Astrocyte (in vitro differentiated cells and primary cell): Measurements from ENCODE around the gene WNT9A. TPM values are rescaled to one million over a fixed set of nuclear protein-coding genes. Genes with fewer than 3 reads are reported as not detected.

Experiments
- DNase-seq: peaks from one replicate; pipeline ENCODE4 v3.0.0-alpha.2; 2010; ENCODE audit warnings: low read depth
- FAIRE-seq: peaks from 2 replicates; lab custom pipeline; 2011; peaks lifted over from hg19 to GRCh38; lab: Jason Lieb, UNC
- H2AFZ ChIP-seq: 2 replicates; pipeline ENCODE4 v1.6.0; 2012; ENCODE audit warnings: low read depth, low read length, inconsistent platforms
- H3K27ac ChIP-seq: 2 replicates; pipeline ENCODE4 v1.5.1; 2011; ENCODE audit warnings: low read depth, low read length, inconsistent platforms
- H3K27me3 ChIP-seq: 2 replicates; pipeline ENCODE4 v1.6.0; 2011; ENCODE audit warnings: low read length, inconsistent platforms; ENCODE audit not compliant: insufficient read depth
- H3K36me3 ChIP-seq: 2 replicates; pipeline ENCODE4 v1.5.1; 2011; ENCODE audit warnings: low read length, inconsistent platforms; ENCODE audit not compliant: insufficient read depth
- H3K4me1 ChIP-seq: 2 replicates; pipeline ENCODE4 v1.5.1; 2011; ENCODE audit warnings: low read length, inconsistent platforms; ENCODE audit not compliant: insufficient read depth
- H3K4me2 ChIP-seq: 2 replicates; pipeline ENCODE4 v1.6.0; 2012; ENCODE audit warnings: low read length, inconsistent platforms
- H3K4me3 ChIP-seq: 2 replicates; pipeline ENCODE4 v1.5.1; 2011; ENCODE audit warnings: low read depth, mild to moderate bottlenecking, low read length, inconsistent platforms; ENCODE audit not compliant: insufficient read depth
- H3K79me2 ChIP-seq: 2 replicates; pipeline ENCODE4 v1.6.0; 2012; ENCODE audit warnings: mild to moderate bottlenecking, low read length, inconsistent platforms; ENCODE audit not compliant: insufficient read depth
- H3K9ac ChIP-seq: 2 replicates; pipeline ENCODE4 v1.6.0; 2012; ENCODE audit warnings: mild to moderate bottlenecking, low read length, inconsistent platforms
- H3K9me3 ChIP-seq: 2 replicates; pipeline ENCODE4 v1.5.1; 2012; ENCODE audit warnings: low read depth, mild to moderate bottlenecking, low read length, inconsistent platforms; ENCODE audit not compliant: insufficient read depth
- H4K20me1 ChIP-seq: 2 replicates; pipeline ENCODE4 v1.6.0; 2012; ENCODE audit warnings: low read length, inconsistent platforms; ENCODE audit not compliant: insufficient read depth
- H3K27ac Mint-ChIP-seq: one replicate; pipeline ENCODE4 v1.8.0; 2021; ENCODE audit warnings: mild to moderate bottlenecking, mixed read lengths; ENCODE audit not compliant: unreplicated experiment
- H3K27me3 Mint-ChIP-seq: one replicate; pipeline ENCODE4 v1.8.0; 2021; ENCODE audit warnings: low read depth, mixed read lengths; ENCODE audit not compliant: unreplicated experiment
- H3K36me3 Mint-ChIP-seq: one replicate; pipeline ENCODE4 v1.8.0; 2021; ENCODE audit warnings: low read depth, mixed read lengths; ENCODE audit not compliant: unreplicated experiment
- H3K4me1 Mint-ChIP-seq: one replicate; pipeline ENCODE4 v1.8.0; 2021; ENCODE audit warnings: low read depth, mixed read lengths; ENCODE audit not compliant: unreplicated experiment
- H3K4me3 Mint-ChIP-seq: one replicate; pipeline ENCODE4 v1.8.0; 2021; ENCODE audit warnings: mild to moderate bottlenecking, moderate library complexity, mixed read lengths; ENCODE audit not compliant: unreplicated experiment
- H3K9me3 Mint-ChIP-seq: one replicate; pipeline ENCODE4 v1.8.0; 2021; ENCODE audit warnings: mild to moderate bottlenecking, mixed read lengths; ENCODE audit not compliant: unreplicated experiment
- CTCF ChIP-seq: IDR thresholded peaks from 2 replicates; pipeline ENCODE4 v1.5.1; 2011; ENCODE audit warnings: low read depth, mild to moderate bottlenecking, inconsistent platforms, low read length, moderate library complexity; ENCODE audit not compliant: insufficient read depth
- EZH2 ChIP-seq: IDR thresholded peaks from 2 replicates; pipeline ENCODE4 v1.6.1; 2012; ENCODE audit warnings: mild to moderate bottlenecking, low read length, inconsistent platforms; ENCODE audit not compliant: insufficient read depth
- total RNA-seq: library from RNA; stranded (reverse); gene quantifications from 2 replicates; pipeline ENCODE4 v1.2.1, GENCODE V29; 2021

The WNT9A gene
- total RNA-seq, 1 donor from 2014 or later: 4.1 TPM

- Histone ChIP-seq H3K9me3 (no peaks in the 10 kb centered on the region), H3K27me3 (no peaks in the 10 kb centered on the region), H3K9ac (no peak overlapping the region), H2AFZ (no peak overlapping the region), H3K79me2 (no peaks in the 10 kb centered on the region), H3K4me2 (no peak overlapping the region), H3K36me3 (no peaks in the 10 kb centered on the region), H3K4me3 (no peak overlapping the region), H4K20me1 (no peaks in the 10 kb centered on the region), H3K27ac (no peak overlapping the region), H3K4me1 (peaks cover 9% of the 10 kb centered on the region)
- TF ChIP-seq CTCF: no peak
- TF ChIP-seq EZH2: no peak
- H3K4me3 Mint-ChIP-seq: no peak overlapping the region
- FAIRE-seq (no peak), DNase-seq (no peak)
- peaks cover 6% of the 10 kb centered on the region for H3K4me1 Mint-ChIP-seq
- peaks cover 12% of the 10 kb centered on the region for H3K27me3 Mint-ChIP-seq
- no peaks in the 10 kb centered on the region for H3K36me3 Mint-ChIP-seq
- no peaks in the 10 kb centered on the region for H3K9me3 Mint-ChIP-seq
- H3K27ac Mint-ChIP-seq: no peak overlapping the region
Measured at GRCh38 chr1:227888404-227889046, 59.2 kb downstream of the WNT9A start.

GRCh38 chr1:227887697-227888403 lies 59.9 kb downstream of the WNT9A start:
- DNase-seq: no peak
- H3K4me1 Mint-ChIP-seq: peaks cover 6% of the 10 kb centered on the region
- Histone ChIP-seq H3K4me2 (peak overlapping the region; percentile 75), H2AFZ (peak overlapping the region; percentile 52), H4K20me1 (no peaks in the 10 kb centered on the region), H3K27ac (no peak overlapping the region), H3K36me3 (no peaks in the 10 kb centered on the region), H3K9ac (no peak overlapping the region), H3K4me3 (peak overlapping the region; percentile 1), H3K79me2 (no peaks in the 10 kb centered on the region), H3K27me3 (no peaks in the 10 kb centered on the region), H3K4me1 (peaks cover 9% of the 10 kb centered on the region), H3K9me3 (no peaks in the 10 kb centered on the region)
- H3K4me3 Mint-ChIP-seq: no peak overlapping the region
- H3K9me3 Mint-ChIP-seq: no peaks in the 10 kb centered on the region
- no peak for TF ChIP-seq EZH2
- no peak for TF ChIP-seq CTCF
- no peaks in the 10 kb centered on the region for H3K36me3 Mint-ChIP-seq
- no peak overlapping the region for H3K27ac Mint-ChIP-seq
- no peak for FAIRE-seq
- peaks cover 12% of the 10 kb centered on the region for H3K27me3 Mint-ChIP-seq
